ENCODE data around the gene LDB1. TPM values are rescaled to one million over a fixed set of nuclear protein-coding genes. Genes with fewer than 3 reads are reported as not detected.

LDB1 gene
- total and polyA plus RNA-seq, 10 of the 15 experiments (the other 5 are each of a cell fraction or from before 2014, with no cell fraction given): 1.7 to 71.5 (median 36.9) TPM

DNA sequence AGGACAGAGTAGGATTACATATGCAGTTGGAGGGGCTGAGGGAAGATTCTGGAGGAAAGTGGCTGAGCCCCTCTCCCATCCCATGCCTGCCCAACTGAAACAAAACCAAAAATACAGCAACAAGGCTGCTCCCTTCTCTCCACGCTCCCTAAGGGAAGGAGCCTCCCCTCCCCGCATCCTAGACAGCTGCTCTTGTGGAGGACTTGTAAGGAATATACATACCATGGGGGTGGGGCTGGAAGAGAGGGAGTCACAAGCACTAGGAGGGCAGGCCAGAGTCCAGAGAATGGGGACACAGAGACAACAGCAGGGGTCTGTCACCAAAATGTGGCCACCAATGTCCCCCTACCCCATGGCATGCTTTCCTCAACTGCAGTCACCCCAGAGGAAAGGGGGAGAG, 13.2 kb downstream of the LDB1 start (continued):
- TF ChIP-seq SIN3A (IDR thresholded peaks at IDR 0.05; ENCODE audit: low read depth, low read length): no peak
- TF ChIP-seq SIX5 (IDR thresholded peaks at IDR 0.05; ENCODE audit: low read depth, low read length, severe bottlenecking): no peak
- TF ChIP-seq, protein P1, sequence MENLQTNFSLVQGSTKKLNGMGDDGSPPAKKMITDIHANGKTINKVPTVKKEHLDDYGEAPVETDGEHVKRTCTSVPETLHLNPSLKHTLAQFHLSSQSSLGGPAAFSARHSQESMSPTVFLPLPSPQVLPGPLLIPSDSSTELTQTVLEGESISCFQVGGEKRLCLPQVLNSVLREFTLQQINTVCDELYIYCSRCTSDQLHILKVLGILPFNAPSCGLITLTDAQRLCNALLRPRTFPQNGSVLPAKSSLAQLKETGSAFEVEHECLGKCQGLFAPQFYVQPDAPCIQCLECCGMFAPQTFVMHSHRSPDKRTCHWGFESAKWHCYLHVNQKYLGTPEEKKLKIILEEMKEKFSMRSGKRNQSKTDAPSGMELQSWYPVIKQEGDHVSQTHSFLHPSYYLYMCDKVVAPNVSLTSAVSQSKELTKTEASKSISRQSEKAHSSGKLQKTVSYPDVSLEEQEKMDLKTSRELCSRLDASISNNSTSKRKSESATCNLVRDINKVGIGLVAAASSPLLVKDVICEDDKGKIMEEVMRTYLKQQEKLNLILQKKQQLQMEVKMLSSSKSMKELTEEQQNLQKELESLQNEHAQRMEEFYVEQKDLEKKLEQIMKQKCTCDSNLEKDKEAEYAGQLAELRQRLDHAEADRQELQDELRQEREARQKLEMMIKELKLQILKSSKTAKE (IDR thresholded peaks at IDR 0.05; ENCODE audit: low read depth, poor library complexity, severe bottlenecking): no peak
- no peak for TF ChIP-seq ZNF274 (IDR thresholded peaks at IDR 0.05; ENCODE audit: insufficient read depth, insufficient read length)
- no peak for TF ChIP-seq FOXM1 (IDR thresholded peaks at IDR 0.05; ENCODE audit: low read depth, low read length)
- no peak for TF ChIP-seq IKZF1 (conservative IDR thresholded peaks at IDR 0.05)
- no peak for TF ChIP-seq MYC (IDR thresholded peaks at IDR 0.05; ENCODE audit: insufficient read depth, insufficient read length, insufficient replicate concordance, low read length, severe bottlenecking)
- no peak for TF ChIP-seq RELA (IDR thresholded peaks at IDR 0.05; ENCODE audit: borderline replicate concordance, partially characterized antibody)

DNA sequence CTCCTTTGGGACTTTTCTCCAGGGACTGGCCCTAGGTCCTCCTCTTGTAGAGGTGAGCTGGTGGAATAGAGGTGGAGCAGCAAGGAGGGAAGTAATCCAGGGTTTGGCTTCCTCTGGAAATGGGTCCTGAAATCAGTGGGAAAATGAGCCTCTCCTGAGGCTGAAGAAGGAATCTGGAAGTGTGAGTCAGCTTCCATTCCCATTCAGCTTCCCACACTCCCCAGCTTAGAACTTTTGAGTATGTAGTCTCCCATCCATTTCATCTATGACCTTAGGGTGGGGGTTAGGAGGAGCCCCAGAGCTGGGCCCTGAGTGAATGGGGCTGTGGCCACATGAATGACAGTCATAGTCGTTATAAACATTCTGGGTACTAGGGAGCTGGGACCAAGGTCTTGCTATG, 17.7 kb downstream of the LDB1 start:
- POLR2A ChIA-PET: interaction anchor here (0.5 kb wide), 1 partner anchor 10 kb away, joined by 7 read pairs; no protein-coding TSS in a partner anchor
- H3K4me2 ChIP-seq (ENCODE audit: control insufficient read depth, insufficient read depth): no peak overlapping the region
- CTCF ChIA-PET: interaction anchor here (1.4 to 2.3 kb wide), 3 partner anchors 10 to 261 kb away, joined by 3 to 7 read pairs (median 3); no protein-coding TSS in a partner anchor
- H3K4me1 ChIP-seq (ENCODE audit: control insufficient read depth, insufficient read depth, low read length): no peaks in the 10 kb centered on the region
- no peak overlapping the region for H2AFZ ChIP-seq (ENCODE audit: control insufficient read depth, low read depth, low read length)
- no peak for ATAC-seq
- no peaks in the 10 kb centered on the region for H4K20me1 ChIP-seq (ENCODE audit: control insufficient read depth, insufficient read depth)
- DNase-seq (ENCODE audit: low read depth, low spot score): no peak
- no peaks in the 10 kb centered on the region for H3K9me3 ChIP-seq (replicated peaks; ENCODE audit: control insufficient read depth, insufficient read depth, low read length)
- H3K9ac ChIP-seq (ENCODE audit: control insufficient read depth, insufficient read depth, low read length): no peak overlapping the region
- peaks cover 0 to 5% of the 10 kb centered on the region in 2 experiments; a peak in 2 of 4 replicates for H3K36me3 ChIP-seq (ENCODE audit: control insufficient read depth in 2 of 2, insufficient read depth in 2 of 2, low read length in 1 of 2)
- H3K4me3 ChIP-seq: no peak overlapping the region
- intact Hi-C loops (cut with micrococcal nuclease; ENCODE audit: unreplicated experiment): no loop called here
- RAD21 ChIA-PET (ENCODE audit: unreplicated experiment): interaction anchor here (1.1 kb wide), 1 partner anchor 262 kb away, joined by 3 read pairs; no protein-coding TSS in a partner anchor
- H3K27me3 ChIP-seq (replicated peaks in 1 of 2; ENCODE audit: control insufficient read depth in 2 of 2, insufficient read depth in 2 of 2, low read length in 1 of 2): no peaks in the 10 kb centered on the region
- SMC1A ChIA-PET (ENCODE audit: uncharacterized antibody, unreplicated experiment): interaction anchor here (1.1 kb wide), 1 partner anchor 407 kb away, joined by 3 read pairs; no protein-coding TSS in a partner anchor
- in situ Hi-C loops (cut with MboI): no loop called here
- no peak for TF ChIP-seq CREM (IDR thresholded peaks at IDR 0.05; ENCODE audit: low read depth)
- TF ChIP-seq, protein P2, sequence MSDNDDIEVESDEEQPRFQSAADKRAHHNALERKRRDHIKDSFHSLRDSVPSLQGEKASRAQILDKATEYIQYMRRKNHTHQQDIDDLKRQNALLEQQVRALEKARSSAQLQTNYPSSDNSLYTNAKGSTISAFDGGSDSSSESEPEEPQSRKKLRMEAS (IDR thresholded peaks at IDR 0.05; ENCODE audit: low read depth, low read length): no peak
- TF ChIP-seq TBL1XR1 (IDR thresholded peaks at IDR 0.05; ENCODE audit: low read depth, low read length): no peak
- TF ChIP-seq ESRRA (IDR thresholded peaks at IDR 0.05; ENCODE audit: low read length): no peak
- H3K27ac ChIP-seq (ENCODE audit: control insufficient read depth, insufficient read depth): no peak overlapping the region
- FAIRE-seq: no peak
- 100% methylated on average over 1 of the region's 1 CpG for WGBS (ENCODE audit: insufficient coverage, insufficient replicate concordance, low lambda C conversion rate, missing lambda C conversion rate)
- no TSS peak for BruUV-seq (replicated peaks)
- H3K79me2 ChIP-seq (ENCODE audit: control insufficient read depth, insufficient read depth, low read length): no peaks in the 10 kb centered on the region

Measured in GM12878 (cell line).